GM19438 (cell line): ENCODE data around the gene MIA.
"Not testable (repeated sequence)": the region's sequence is repeated elsewhere in the genome, so short reads cannot be mapped to it uniquely, and the experiment has no call there.

ENCODE experiments used
- ATAC-seq: cut with Tn5 transposase; IDR thresholded peaks from one replicate; pipeline ENCODE4 v1.9.1; 2021; ENCODE audit warnings: low read depth; ENCODE audit not compliant: unreplicated experiment

MIA gene

GRCh38 chr19:40815223-40815622 lies 39.9 kb downstream of the MIA start:
- ATAC-seq: no peak

DNA sequence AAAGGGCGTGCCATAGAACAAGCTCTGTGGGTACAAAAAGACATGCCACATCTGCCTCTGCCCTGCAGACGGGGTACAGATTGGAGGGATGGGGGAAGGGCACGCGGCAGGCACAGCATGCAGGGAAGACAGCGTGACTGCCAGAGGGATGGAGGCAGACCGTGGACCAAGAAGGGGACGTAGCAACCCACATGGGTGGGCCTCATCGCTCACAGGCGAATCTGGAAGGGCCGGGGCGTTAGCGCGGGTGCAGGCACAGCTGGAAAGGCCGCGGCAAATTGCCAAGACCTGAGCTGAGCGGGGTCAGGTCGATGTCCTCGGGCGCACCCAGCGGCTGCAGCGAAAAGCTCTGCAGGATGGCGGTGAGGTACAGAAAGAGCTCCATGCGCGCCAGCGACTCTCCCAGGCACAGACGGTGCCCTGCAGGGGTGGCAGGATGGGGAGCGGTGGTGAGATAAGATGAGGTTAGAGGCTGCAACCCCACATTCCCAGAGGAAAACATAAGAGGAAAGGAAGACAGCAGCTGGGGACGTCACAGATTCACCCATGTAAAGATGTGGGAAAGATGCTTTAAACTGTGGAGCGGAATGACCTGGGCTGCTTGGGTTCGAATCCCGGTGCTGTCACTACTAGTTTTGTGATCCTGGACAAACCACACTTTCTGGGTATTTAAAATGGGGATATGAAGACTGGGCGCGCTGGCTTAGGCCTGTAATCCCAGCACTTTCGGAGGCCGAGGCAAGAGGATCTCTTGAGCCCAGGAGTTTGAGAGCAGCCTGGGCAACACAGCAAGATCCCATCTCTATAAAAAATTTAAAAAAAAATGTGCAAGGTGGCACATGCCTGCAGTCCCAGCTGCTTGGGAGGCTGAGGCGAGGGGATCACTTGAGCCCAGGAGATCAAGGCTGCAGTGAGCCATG lies 43.4 kb downstream of the MIA start:
- ATAC-seq: not testable (repeated sequence)

GRCh38 chr19:40819479-40820234 lies 44.3 kb downstream of the MIA start:
- not testable (repeated sequence) for ATAC-seq

DNA sequence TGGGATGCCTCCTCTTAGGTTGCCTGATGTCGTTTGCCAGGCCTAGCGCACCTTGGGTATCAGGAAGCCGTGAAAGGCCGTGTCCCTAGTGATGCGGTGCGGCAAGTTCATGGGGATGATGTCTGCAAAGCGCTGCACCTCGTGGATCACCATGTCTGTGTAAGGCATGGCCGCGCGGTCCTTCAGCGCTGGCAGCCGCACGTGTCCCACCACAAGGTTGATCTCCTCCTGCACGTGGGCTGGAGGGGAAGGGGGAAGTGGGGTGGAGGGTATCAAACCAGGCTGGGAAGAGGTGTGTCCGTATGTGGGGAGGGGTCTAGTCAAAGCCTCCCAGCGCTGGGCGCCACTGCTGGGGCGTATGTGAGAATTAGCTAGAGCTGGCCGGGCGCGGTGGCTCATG lies 46.8 kb downstream of the MIA start:
- ATAC-seq: no peak

DNA sequence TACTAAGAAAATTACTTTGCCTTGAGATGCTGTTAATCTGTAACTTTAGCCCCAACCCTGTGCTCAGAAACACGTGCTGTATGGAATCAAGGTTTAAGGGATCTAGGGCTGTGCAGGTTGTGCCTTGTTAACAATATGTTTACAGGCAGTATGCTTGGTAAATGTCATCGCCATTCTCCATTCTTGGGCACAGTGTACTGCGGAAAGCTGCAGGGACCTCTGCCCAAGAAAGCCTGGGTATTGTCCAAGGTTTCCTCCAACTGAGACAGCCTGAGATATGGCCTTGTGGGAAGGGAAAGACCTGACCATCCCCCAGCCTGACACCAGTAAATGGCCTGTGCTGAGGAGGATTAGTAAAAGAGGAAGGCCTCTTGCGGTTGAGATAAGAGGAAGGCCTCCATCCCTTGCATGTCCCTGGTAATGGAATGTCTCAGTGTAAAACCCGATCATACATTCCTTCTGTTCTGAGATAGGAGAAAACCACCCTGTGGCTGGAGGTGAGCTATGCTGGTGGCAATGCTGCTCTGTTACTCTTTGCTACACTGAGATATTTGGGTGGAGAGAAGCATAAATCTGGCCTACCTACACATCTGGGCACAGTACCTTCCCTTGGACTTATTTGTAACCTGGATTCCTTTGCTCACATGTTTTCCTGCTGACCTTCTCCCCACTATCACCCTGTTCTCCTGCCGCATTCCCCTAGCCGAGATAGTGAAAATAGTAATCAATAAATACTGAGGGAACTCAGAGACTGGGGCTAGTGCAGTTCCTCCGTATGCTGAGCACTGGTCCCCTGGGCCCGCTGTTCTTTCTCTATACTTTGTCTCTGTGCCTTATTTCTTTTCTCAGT lies 47.6 kb downstream of the MIA start:
- not testable (repeated sequence) for ATAC-seq

GRCh38 chr19:40824916-40825315 lies 49.6 kb downstream of the MIA start:
- ATAC-seq: not testable (repeated sequence)

- ATAC-seq: not testable (repeated sequence)
Measured at GRCh38 chr19:40825460-40826095, 50.3 kb downstream of the MIA start.

GRCh38 chr19:40826312-40826698 lies 51.0 kb downstream of the MIA start:
- ATAC-seq: not testable (repeated sequence)

DNA sequence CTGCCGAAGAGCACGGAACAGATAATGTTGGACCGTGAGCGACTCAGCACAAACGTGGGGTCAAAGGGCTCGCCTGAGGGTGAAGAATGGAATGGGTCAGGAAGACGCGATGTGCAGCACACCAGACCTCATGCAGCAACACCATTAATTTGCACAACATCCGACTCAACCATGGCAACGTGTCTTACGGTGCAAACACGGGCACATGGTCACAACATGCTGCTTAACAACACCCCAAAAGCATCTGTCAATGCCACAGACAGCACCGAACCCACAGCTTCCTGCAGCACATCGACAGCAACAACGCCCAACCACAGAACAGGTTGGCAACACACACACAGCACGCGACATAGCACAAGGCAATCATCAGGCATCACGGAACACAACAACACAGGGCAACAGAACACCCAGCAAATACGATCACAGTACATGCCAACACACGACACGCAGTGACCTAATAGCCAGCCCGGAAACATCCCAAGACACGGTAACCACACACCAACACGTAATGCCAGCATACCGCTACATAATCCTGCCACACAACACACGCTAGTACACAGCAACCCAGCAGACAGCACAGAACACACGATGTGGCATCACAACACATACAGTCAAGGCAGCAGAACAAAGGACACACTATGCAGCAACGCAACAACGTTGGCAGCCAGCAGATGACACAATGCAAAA lies 51.5 kb downstream of the MIA start:
- not testable (repeated sequence) for ATAC-seq
